Smooth muscle cell (in vitro differentiated cells): Measurements from ENCODE around the gene XAGE3. TPM values are rescaled to one million over a fixed set of nuclear protein-coding genes. Genes with fewer than 3 reads are reported as not detected.
"Not testable (repeated sequence)": the region's sequence is repeated elsewhere in the genome, so short reads cannot be mapped to it uniquely, and the experiment has no call there.

Experiments
- DNase-seq: peaks from one replicate; lab custom pipeline; 2025; ENCODE audit not compliant: unreplicated experiment; lab: John Stamatoyannopoulos, UW
- H2AFZ ChIP-seq: fragments of 200-600 bp; sonication (generic); 2 replicates; pipeline ENCODE4 v1.6.0; 2016; ENCODE audit warnings: antibody characterized with exemption, low read depth, mild to moderate bottlenecking
- H3F3A ChIP-seq: fragments of 200-600 bp; sonication (generic); 2 replicates; pipeline ENCODE4 v1.6.0; 2017; ENCODE audit warnings: antibody characterized with exemption, low read depth
- H3K27ac ChIP-seq: fragments of 200-600 bp; sonication (generic); 2 replicates; pipeline ENCODE4 v1.5.1; 2016; ENCODE audit warnings: low read depth, mild to moderate bottlenecking
- H3K27me3 ChIP-seq: fragments of 200-600 bp; sonication (generic); 2 replicates; pipeline ENCODE4 v1.6.1; 2016; ENCODE audit warnings: low read depth, mild to moderate bottlenecking
- H3K36me3 ChIP-seq: fragments of 200-600 bp; sonication (generic); 2 replicates; pipeline ENCODE4 v1.5.1; 2016; ENCODE audit warnings: low read depth
- H3K4me1 ChIP-seq: fragments of 200-600 bp; sonication (generic); 2 replicates; pipeline ENCODE4 v1.5.1; 2016; ENCODE audit warnings: low read depth
- H3K4me2 ChIP-seq: fragments of 200-600 bp; sonication (generic); 2 replicates; pipeline ENCODE4 v1.6.0; 2016; ENCODE audit warnings: mild to moderate bottlenecking
- H3K4me3 ChIP-seq: fragments of 200-600 bp; sonication (generic); 2 replicates; pipeline ENCODE4 v1.5.1; 2016; ENCODE audit warnings: mild to moderate bottlenecking
- H3K79me2 ChIP-seq: fragments of 200-600 bp; sonication (generic); 2 replicates; pipeline ENCODE4 v1.6.0; 2016; ENCODE audit warnings: low read depth, mild to moderate bottlenecking
- H3K9ac ChIP-seq: fragments of 200-600 bp; sonication (generic); 2 replicates; pipeline ENCODE4 v1.6.0; 2016; ENCODE audit warnings: low read depth
- H3K9me3 ChIP-seq: fragments of 200-600 bp; sonication (generic); replicated peaks from 2 replicates; pipeline ENCODE4 v1.5.1; 2016; ENCODE audit warnings: low read depth
- H4K20me1 ChIP-seq: fragments of 200-600 bp; sonication (generic); 2 replicates; pipeline ENCODE4 v1.6.0; 2016; ENCODE audit warnings: low read depth
- WGBS: methylation state at CpG from one replicate; pipeline ENCODE4 v1.1.7; 2016; ENCODE audit warnings: low lambda C conversion rate; 5-methylcytosine and 5-hydroxymethylcytosine counted together
- polyA plus RNA-seq: library from polyadenylated mRNA; unstranded; fragments of >200 nt; fragmentation: Nextera tagmentation; extraction: Ambion mirVana; gene quantifications from 2 replicates; pipeline ENCODE4 v1.2.1, GENCODE V29; 2016
- total RNA-seq: library from RNA; depleted of rRNA; stranded (reverse); fragments of >200 nt; gene quantifications from 2 replicates; pipeline ENCODE4 v1.2.3, GENCODE V29; 2014
- TF ChIP-seq, protein P1 (sequence below): fragments of 200-600 bp; sonication (generic); IDR thresholded peaks from 2 replicates; pipeline ENCODE4 v1.5.1; 2017; ENCODE audit warnings: borderline replicate concordance, mild to moderate bottlenecking, antibody characterized with exemption; ENCODE audit not compliant: insufficient read depth, poor library complexity, severe bottlenecking

The XAGE3 gene
- total and polyA plus RNA-seq, 2 experiments from 2014 or later = not detected

DNA sequence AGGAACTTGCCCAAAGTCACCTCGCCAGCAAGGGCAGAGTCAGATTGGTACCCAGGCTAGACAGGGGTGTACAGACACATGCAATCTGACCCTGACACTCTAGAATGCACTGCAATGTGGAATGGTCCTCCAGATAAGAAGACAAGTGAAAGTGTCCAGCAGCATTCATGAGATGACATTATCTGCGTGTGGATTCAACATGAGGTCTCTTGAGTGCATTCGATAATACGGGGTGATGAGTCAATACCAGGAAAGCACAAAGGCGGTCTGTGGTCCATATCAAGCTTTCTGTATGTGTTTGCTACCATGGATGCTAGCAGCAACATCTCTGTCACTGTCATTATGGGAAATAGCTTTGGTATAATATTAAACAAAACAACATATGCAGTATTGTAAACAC, 6.8 kb upstream of the XAGE3 start:
- Histone ChIP-seq H3F3A (no peaks in the 10 kb centered on the region), H2AFZ (no peak overlapping the region), H3K4me2 (no peak overlapping the region), H3K9ac (no peak overlapping the region), H4K20me1 (no peaks in the 10 kb centered on the region), H3K79me2 (no peaks in the 10 kb centered on the region), H3K4me3 (no peak overlapping the region), H3K36me3 (no peaks in the 10 kb centered on the region), H3K27me3 (no peaks in the 10 kb centered on the region), H3K4me1 (no peaks in the 10 kb centered on the region), H3K9me3 (no peaks in the 10 kb centered on the region), H3K27ac (no peak overlapping the region)
- TF ChIP-seq, protein P1, sequence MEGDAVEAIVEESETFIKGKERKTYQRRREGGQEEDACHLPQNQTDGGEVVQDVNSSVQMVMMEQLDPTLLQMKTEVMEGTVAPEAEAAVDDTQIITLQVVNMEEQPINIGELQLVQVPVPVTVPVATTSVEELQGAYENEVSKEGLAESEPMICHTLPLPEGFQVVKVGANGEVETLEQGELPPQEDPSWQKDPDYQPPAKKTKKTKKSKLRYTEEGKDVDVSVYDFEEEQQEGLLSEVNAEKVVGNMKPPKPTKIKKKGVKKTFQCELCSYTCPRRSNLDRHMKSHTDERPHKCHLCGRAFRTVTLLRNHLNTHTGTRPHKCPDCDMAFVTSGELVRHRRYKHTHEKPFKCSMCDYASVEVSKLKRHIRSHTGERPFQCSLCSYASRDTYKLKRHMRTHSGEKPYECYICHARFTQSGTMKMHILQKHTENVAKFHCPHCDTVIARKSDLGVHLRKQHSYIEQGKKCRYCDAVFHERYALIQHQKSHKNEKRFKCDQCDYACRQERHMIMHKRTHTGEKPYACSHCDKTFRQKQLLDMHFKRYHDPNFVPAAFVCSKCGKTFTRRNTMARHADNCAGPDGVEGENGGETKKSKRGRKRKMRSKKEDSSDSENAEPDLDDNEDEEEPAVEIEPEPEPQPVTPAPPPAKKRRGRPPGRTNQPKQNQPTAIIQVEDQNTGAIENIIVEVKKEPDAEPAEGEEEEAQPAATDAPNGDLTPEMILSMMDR = no peak
- 72% methylated on average over 5 of the region's 5 CpGs for WGBS
- no peak for DNase-seq

DNA sequence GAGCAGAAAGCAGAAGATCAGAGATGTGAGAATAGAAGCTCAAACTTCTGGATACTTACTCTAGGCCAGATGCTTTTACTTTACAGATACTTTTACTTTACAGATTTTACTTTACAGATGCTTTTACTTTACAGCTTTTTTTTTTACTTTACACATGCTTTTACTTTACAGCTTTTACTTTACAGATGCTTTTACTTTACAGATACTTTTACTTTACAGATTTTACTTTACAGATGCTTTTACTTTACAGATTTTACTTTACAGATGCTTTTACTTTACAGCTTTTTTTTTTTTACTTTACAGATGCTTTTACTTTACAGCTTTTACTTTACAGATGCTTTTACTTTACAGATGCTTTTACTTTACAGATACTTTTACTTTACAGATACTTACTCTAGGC, 5.9 kb upstream of the XAGE3 start:
- DNase-seq, H3K4me3 ChIP-seq, H3K9ac ChIP-seq, H3K9me3 ChIP-seq, H2AFZ ChIP-seq, H4K20me1 ChIP-seq, H3F3A ChIP-seq, H3K27ac ChIP-seq, H3K79me2 ChIP-seq, H3K27me3 ChIP-seq, H3K36me3 ChIP-seq, H3K4me2 ChIP-seq, H3K4me1 ChIP-seq: not testable (repeated sequence)

DNA sequence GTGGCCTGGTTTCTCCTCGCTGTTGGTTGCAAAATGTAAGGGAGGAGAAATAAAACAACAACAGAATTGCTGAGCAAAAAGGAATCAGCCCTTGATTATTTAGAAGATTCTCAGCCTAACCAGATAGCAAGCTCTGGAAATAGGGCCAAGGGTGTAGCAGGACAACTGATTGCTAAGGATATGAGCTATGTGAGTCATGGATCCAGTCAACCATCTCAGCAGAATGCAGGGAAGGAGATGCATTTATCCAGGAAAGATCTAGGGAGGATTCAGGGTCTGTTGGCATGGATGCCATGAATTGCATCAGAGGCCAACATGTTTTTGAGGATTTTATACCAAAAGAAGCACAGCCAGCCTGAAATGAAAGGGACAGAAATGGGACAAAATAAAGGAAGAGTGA, 2.2 kb upstream of the XAGE3 start:
- H4K20me1 ChIP-seq = no peaks in the 10 kb centered on the region
- H3F3A ChIP-seq = no peaks in the 10 kb centered on the region

DNA sequence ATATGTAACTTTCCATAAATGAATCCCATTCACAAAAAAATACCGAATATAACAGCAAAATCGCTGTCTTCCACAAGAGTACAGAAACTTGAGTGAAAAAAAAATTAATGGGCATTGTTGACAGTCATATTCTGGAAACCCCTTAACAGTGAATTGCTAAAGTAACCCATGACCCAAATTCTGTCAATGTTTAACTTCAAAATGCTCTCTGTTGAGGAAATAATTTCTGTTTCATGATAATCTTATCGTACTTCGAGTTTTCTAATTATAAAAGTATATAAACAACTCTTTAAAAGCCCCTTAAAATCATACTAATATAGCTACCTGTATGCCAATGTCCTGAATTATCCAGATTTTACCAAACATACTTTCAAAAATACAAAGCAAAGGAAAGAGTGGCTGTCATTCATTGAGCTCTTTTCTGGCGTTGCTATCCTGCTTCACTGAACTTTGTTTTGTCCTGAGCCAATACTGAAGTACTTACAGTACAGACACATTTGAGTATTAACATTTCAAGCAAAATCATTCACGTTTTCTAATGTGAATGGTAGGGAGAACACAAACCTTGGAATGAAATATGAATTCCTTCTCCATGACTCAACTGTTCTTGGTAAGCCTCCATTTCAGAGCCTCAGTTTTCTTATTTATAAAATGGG, 2.4 kb downstream of the XAGE3 start:
- Histone ChIP-seq H3K4me2 (no peak overlapping the region), H3K9me3 (no peaks in the 10 kb centered on the region), H3K79me2 (no peaks in the 10 kb centered on the region), H3K4me1 (no peaks in the 10 kb centered on the region), H2AFZ (no peak overlapping the region), H3K27me3 (no peaks in the 10 kb centered on the region), H3K27ac (no peak overlapping the region), H3K4me3 (no peak overlapping the region), H3K36me3 (no peaks in the 10 kb centered on the region), H3F3A (no peaks in the 10 kb centered on the region), H3K9ac (no peak overlapping the region), H4K20me1 (no peaks in the 10 kb centered on the region)
- no peak for DNase-seq
- WGBS = 60% methylated on average over 6 of the region's 6 CpGs
- TF ChIP-seq, protein P1 = no peak

More for the DNA sequence above, 2.2 kb upstream of the XAGE3 start:
- Histone ChIP-seq H3K4me2 (no peak overlapping the region), H3K9ac (no peak overlapping the region), H3K4me3 (no peak overlapping the region), H2AFZ (no peak overlapping the region), H3K27me3 (no peaks in the 10 kb centered on the region), H3K9me3 (no peaks in the 10 kb centered on the region), H3K4me1 (no peaks in the 10 kb centered on the region), H3K36me3 (no peaks in the 10 kb centered on the region), H3K79me2 (no peaks in the 10 kb centered on the region), H3K27ac (no peak overlapping the region)
- TF ChIP-seq, protein P1 = no peak
- 27% methylated on average over 1 of the region's 1 CpG for WGBS
- DNase-seq = no peak

- not testable (repeated sequence) for H3K36me3 ChIP-seq, H3K4me1 ChIP-seq, H3K4me2 ChIP-seq, H3F3A ChIP-seq, H3K27me3 ChIP-seq, DNase-seq, H3K9ac ChIP-seq, H3K9me3 ChIP-seq, H3K79me2 ChIP-seq, H3K4me3 ChIP-seq, H4K20me1 ChIP-seq, H2AFZ ChIP-seq, H3K27ac ChIP-seq
- WGBS = 39% methylated on average over 4 of the region's 4 CpGs
Observed at GRCh38 chrX:52856991-52857525, 10.8 kb downstream of the XAGE3 start.
